Right kidney (tissue), 1 donor: Measurements from ENCODE around the gene PRCP.

Experiments used
- DNase-seq: peaks from one replicate; pipeline ENCODE4 v3.0.0-alpha.2; 2016

PRCP gene

GRCh38 chr11:82908311-82908710 is 8.1 kb upstream of the PRCP start:
- DNase-seq = no peak

- DNase-seq = no peak
Measured at GRCh38 chr11:82907371-82907770, 7.1 kb upstream of the PRCP start.

- DNase-seq = no peak
Measured at GRCh38 chr11:82906931-82907330, 6.7 kb upstream of the PRCP start.

GRCh38 chr11:82906236-82906635 is 6.0 kb upstream of the PRCP start:
- no peak for DNase-seq

GRCh38 chr11:82903843-82904586 is 3.8 kb upstream of the PRCP start:
- no peak for DNase-seq

- no peak for DNase-seq
Measured at GRCh38 chr11:82902880-82903279, 2.6 kb upstream of the PRCP start.

- no peak for DNase-seq
Measured at GRCh38 chr11:82901922-82902485, 1.8 kb upstream of the PRCP start.

- DNase-seq = peak; percentile 90
Measured at GRCh38 chr11:82901165-82901921, 1.1 kb upstream of the PRCP start, which contains the start of gene DDIAS. Gene DDIAS (plus strand): TSS chr11:82901736. CDS start chr11:82914739, 13,003 bp downstream.

GRCh38 chr11:82899957-82900276 is 313 bp downstream of the PRCP start:
- DNase-seq = no peak

GRCh38 chr11:82899186-82899820 is 927 bp downstream of the PRCP start:
- DNase-seq = no peak

GRCh38 chr11:82898241-82898640 is 2.0 kb downstream of the PRCP start:
- DNase-seq = no peak

- DNase-seq = no peak
Measured at GRCh38 chr11:82896183-82896582, 4.0 kb downstream of the PRCP start.

- no peak for DNase-seq
Measured at GRCh38 chr11:82895437-82896091, 4.7 kb downstream of the PRCP start.

GRCh38 chr11:82892611-82893169 is 7.5 kb downstream of the PRCP start:
- DNase-seq = no peak

GRCh38 chr11:82890936-82891335 is 9.3 kb downstream of the PRCP start:
- DNase-seq = no peak

- no peak for DNase-seq
Measured at GRCh38 chr11:82890002-82890341, 10.3 kb downstream of the PRCP start.

- DNase-seq = no peak
Measured at GRCh38 chr11:82889133-82890001, 10.9 kb downstream of the PRCP start.

GRCh38 chr11:82883853-82884252 is 16.4 kb downstream of the PRCP start:
- DNase-seq = no peak

GRCh38 chr11:82874646-82875523 is 25.3 kb downstream of the PRCP start:
- DNase-seq = no peak

- DNase-seq = no peak
Measured at GRCh38 chr11:82873919-82874333, 26.3 kb downstream of the PRCP start.
